Measurements from ENCODE around the gene EFCAB12. TPM values are rescaled to one million over a fixed set of nuclear protein-coding genes. Genes with fewer than 3 reads are reported as not detected.
A peak's percentile ranks its signal among the peaks of the same experiment; 100 is the strongest.

The EFCAB12 gene
- total and polyA plus RNA-seq, 2 of the 8 experiments (the other 6 are each of a cell fraction or from before 2014, with no cell fraction given): 0.60 to 0.99 TPM

DNA sequence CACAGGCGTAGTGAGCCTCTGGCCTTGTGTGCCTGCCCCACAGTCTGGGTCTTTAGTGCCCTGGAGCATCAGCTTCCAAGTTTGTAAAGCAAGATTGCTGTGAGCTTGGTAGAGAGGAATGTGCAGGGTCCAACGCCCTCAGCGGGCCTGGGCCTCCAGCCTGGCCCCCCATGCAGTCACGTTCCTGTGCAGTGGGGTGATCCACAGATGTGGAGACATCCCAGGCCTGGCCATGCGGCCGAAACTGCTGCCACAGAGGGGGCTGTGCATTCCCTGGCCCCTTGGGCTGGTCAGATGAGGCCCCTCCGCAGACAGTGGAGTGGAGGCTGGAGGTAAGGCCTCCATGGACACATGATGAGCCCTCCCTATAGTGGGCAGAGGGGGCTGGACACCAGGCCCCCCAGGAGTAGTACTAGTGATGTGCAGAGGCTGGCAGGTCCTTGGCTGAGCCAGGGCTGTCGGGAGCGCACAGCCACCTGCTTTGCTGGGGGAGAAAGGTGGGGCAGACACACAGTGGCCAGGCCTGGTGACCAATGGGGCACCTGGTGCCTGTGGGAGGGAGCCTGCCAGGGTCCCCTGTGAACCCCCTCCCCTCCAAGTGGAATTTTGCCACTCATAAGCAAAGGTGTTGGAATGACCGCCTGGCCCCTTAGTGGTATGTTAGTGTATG lies 71.5 kb downstream of the EFCAB12 start:
- Histone ChIP-seq H4K5ac (ENCODE audit: insufficient read length, low read depth, low read length) (no peak overlapping the region), H4K20me1 (replicated peaks in 1 of 2; ENCODE audit: control insufficient read depth in 1 of 2, insufficient read depth in 2 of 2, low read length in 2 of 2) (no peaks in the 10 kb centered on the region), H3K36me3 (ENCODE audit: control insufficient read depth in 2 of 4, insufficient read depth in 4 of 4, low read length in 3 of 4) (no peaks in the 10 kb centered on the region), H3K27ac (ENCODE audit: low read depth, low read length) (no peak overlapping the region), H3K4ac (replicated peaks; ENCODE audit: insufficient read length, low read depth, low read length) (no peak overlapping the region), H3K23ac (ENCODE audit: insufficient read length) (no peak overlapping the region), H3K4me2 (ENCODE audit: insufficient read depth in 1 of 2, low read depth in 2 of 2, low read length in 2 of 2) (no peak overlapping the region), H3K9ac (replicated peaks in 1 of 4; ENCODE audit: extremely low read depth in 1 of 4, low read depth in 3 of 4, low read length in 3 of 4) (no peak overlapping the region), H3K56ac (replicated peaks; ENCODE audit: insufficient read length, low read depth, low read length) (no peak overlapping the region), H3K18ac (ENCODE audit: extremely low read depth, low read length) (no peak overlapping the region), H2AFZ (ENCODE audit: low read length) (no peak overlapping the region), H2BK15ac (ENCODE audit: low read length) (peak overlapping the region; percentile 81; the same call in 1 of the 2 replicates), H3K23me2 (ENCODE audit: low read depth, low read length) (no peaks in the 10 kb centered on the region), H2BK120ac (replicated peaks; ENCODE audit: low read depth, low read length) (no peak overlapping the region), H3K4me3 (ENCODE audit: extremely low read depth in 1 of 4, insufficient read depth in 2 of 4, low read depth in 3 of 4, low read length in 4 of 4) (no peak overlapping the region), H3K27me3 (replicated peaks in 1 of 4; ENCODE audit: control insufficient read depth in 3 of 4, extremely low read depth in 1 of 4, insufficient read depth in 3 of 4, low read length in 3 of 4) (no peaks in the 10 kb centered on the region), H4K8ac (ENCODE audit: extremely low read depth, insufficient read depth, low read length) (no peak overlapping the region), H2BK12ac (ENCODE audit: low read depth, low read length) (peak overlapping the region; percentile 27; the same call in 1 of the 2 replicates), H3K4me1 (replicated peaks in 1 of 4; ENCODE audit: control insufficient read depth in 3 of 4, insufficient read depth in 4 of 4, low read length in 3 of 4) (peaks cover 0 to 8% (median 4%) of the 10 kb centered on the region in 4 experiments; a peak in 3 of 7 replicates), H3K14ac (ENCODE audit: insufficient read length) (no peak overlapping the region), H2AK5ac (ENCODE audit: low read depth, low read length) (no peak overlapping the region), H4K91ac (replicated peaks; ENCODE audit: insufficient read length, low read length) (no peak overlapping the region), H3K79me2 (ENCODE audit: control insufficient read depth in 1 of 2, insufficient read depth in 2 of 2, low read length in 2 of 2) (no peaks in the 10 kb centered on the region), H2BK20ac (ENCODE audit: low read length) (no peak overlapping the region), H3K79me1 (ENCODE audit: low read depth, low read length) (no peaks in the 10 kb centered on the region), H2BK5ac (ENCODE audit: low read depth, low read length) (no peak overlapping the region), H3K9me3 (ENCODE audit: insufficient read depth in 2 of 2, low read depth in 1 of 2, low read length in 1 of 2) (no peaks in the 10 kb centered on the region)
- ChIA-PET POLR2A (ENCODE audit: partially characterized antibody) (interaction anchor here (0.9 kb wide), 1 partner anchor 72 kb away, joined by 3 read pairs; no protein-coding TSS in a partner anchor), CTCF (ENCODE audit: partially characterized antibody) (interaction anchor here (1.0 to 1.7 kb wide), 2 partner anchors 21 to 26 kb away, joined by 3 to 4 read pairs; no protein-coding TSS in a partner anchor)
- DNase-seq (ENCODE audit: low read depth in 1 of 2, low spot score in 2 of 2): no peak
- no peak for FAIRE-seq
- 93% methylated on average over 10 of the region's 10 CpGs; no CpG with 5 or more reads in 1 of the 2 experiments for WGBS, 2 experiments (ENCODE audit: extremely low coverage in 1 of 2, insufficient coverage in 1 of 2, insufficient read length in 1 of 2, insufficient replicate concordance in 2 of 2, low coverage in 1 of 2, low lambda C conversion rate in 2 of 2, missing lambda C conversion rate in 1 of 2)
- TF ChIP-seq, protein P1, sequence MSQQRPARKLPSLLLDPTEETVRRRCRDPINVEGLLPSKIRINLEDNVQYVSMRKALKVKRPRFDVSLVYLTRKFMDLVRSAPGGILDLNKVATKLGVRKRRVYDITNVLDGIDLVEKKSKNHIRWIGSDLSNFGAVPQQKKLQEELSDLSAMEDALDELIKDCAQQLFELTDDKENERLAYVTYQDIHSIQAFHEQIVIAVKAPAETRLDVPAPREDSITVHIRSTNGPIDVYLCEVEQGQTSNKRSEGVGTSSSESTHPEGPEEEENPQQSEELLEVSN (IDR thresholded peaks at IDR 0.05): no peak
- no peak for TF ChIP-seq HDAC2 (IDR thresholded peaks at IDR 0.05; ENCODE audit: borderline replicate concordance in 1 of 2, low read depth in 2 of 2, low read length in 2 of 2)
- TF ChIP-seq RNF2 (IDR thresholded peaks at IDR 0.05; ENCODE audit: borderline replicate concordance, low read depth, low read length, missing control alignments, poor library complexity, severe bottlenecking): no peak
- TF ChIP-seq POLR2AphosphoS5 (IDR thresholded peaks at IDR 0.05; ENCODE audit: low read depth, low read length): no peak
- TF ChIP-seq, protein P2, sequence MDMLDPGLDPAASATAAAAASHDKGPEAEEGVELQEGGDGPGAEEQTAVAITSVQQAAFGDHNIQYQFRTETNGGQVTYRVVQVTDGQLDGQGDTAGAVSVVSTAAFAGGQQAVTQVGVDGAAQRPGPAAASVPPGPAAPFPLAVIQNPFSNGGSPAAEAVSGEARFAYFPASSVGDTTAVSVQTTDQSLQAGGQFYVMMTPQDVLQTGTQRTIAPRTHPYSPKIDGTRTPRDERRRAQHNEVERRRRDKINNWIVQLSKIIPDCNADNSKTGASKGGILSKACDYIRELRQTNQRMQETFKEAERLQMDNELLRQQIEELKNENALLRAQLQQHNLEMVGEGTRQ (IDR thresholded peaks at IDR 0.05; ENCODE audit: low read length): no peak
- TF ChIP-seq SUZ12 (IDR thresholded peaks at IDR 0.05; ENCODE audit: low read length): no peak
- no peak for TF ChIP-seq SIN3A (conservative IDR thresholded peaks at IDR 0.05 in 1 of 2, IDR thresholded peaks at IDR 0.05 in 1 of 2; ENCODE audit: low read depth in 1 of 2, low read length in 2 of 2)
- no peak for TF ChIP-seq CTBP2 (IDR thresholded peaks at IDR 0.05; ENCODE audit: borderline replicate concordance, insufficient read depth, insufficient read length, low read length)
- no peak for TF ChIP-seq EGR1 (IDR thresholded peaks at IDR 0.05; ENCODE audit: borderline replicate concordance, low read depth, low read length)

Data from H1 (cell line).